Ishikawa (cell line): ENCODE measurements around the gene PANX2.
A peak's percentile ranks its signal among the peaks of the same experiment; 100 is the strongest.

ENCODE experiments used
- CEBPB ChIP-seq: IDR thresholded peaks from 2 replicates; pipeline ENCODE4 v1.6.1; 2012
- CREB1 ChIP-seq: IDR thresholded peaks from 2 replicates; pipeline ENCODE4 v1.6.1; 2012; ENCODE audit warnings: low read depth
- EGR1 ChIP-seq: IDR thresholded peaks from 2 replicates; pipeline ENCODE4 v1.6.1; 2012
- EP300 ChIP-seq: IDR thresholded peaks from 2 replicates; pipeline ENCODE4 v1.6.1; 2012; ENCODE audit warnings: borderline replicate concordance
- FOXM1 ChIP-seq: IDR thresholded peaks from 2 replicates; pipeline ENCODE4 v1.6.1; 2012; ENCODE audit warnings: low read depth, borderline replicate concordance
- NFIC ChIP-seq: IDR thresholded peaks from 2 replicates; pipeline ENCODE4 v1.6.1; 2012
- RAD21 ChIP-seq: IDR thresholded peaks from 2 replicates; pipeline ENCODE4 v1.6.1; 2012; ENCODE audit warnings: low read depth
- TAF1 ChIP-seq: IDR thresholded peaks from 2 replicates; pipeline ENCODE4 v1.6.1; 2012; ENCODE audit warnings: low read depth, mild to moderate bottlenecking
- TCF12 ChIP-seq: IDR thresholded peaks from 2 replicates; pipeline ENCODE4 v1.6.1; 2012; ENCODE audit warnings: low read depth
- TEAD4 ChIP-seq: IDR thresholded peaks from 2 replicates; pipeline ENCODE4 v1.6.1; 2012
- USF1 ChIP-seq: IDR thresholded peaks from 2 replicates; pipeline ENCODE4 v1.6.1; 2012
- YY1 ChIP-seq: IDR thresholded peaks from 2 replicates; pipeline ENCODE4 v1.6.1; 2012; ENCODE audit warnings: low read depth
- ZBTB7A ChIP-seq: IDR thresholded peaks from 2 replicates; pipeline ENCODE4 v1.6.1; 2012; ENCODE audit warnings: low read depth
- TF ChIP-seq, protein P1 (sequence below): IDR thresholded peaks from 2 replicates; pipeline ENCODE4 v1.6.1; 2012; ENCODE audit warnings: low read depth, mild to moderate bottlenecking
- TF ChIP-seq, protein P2 (sequence below): IDR thresholded peaks from 2 replicates; pipeline ENCODE4 v1.6.1; 2012

PANX2 gene, protein sequence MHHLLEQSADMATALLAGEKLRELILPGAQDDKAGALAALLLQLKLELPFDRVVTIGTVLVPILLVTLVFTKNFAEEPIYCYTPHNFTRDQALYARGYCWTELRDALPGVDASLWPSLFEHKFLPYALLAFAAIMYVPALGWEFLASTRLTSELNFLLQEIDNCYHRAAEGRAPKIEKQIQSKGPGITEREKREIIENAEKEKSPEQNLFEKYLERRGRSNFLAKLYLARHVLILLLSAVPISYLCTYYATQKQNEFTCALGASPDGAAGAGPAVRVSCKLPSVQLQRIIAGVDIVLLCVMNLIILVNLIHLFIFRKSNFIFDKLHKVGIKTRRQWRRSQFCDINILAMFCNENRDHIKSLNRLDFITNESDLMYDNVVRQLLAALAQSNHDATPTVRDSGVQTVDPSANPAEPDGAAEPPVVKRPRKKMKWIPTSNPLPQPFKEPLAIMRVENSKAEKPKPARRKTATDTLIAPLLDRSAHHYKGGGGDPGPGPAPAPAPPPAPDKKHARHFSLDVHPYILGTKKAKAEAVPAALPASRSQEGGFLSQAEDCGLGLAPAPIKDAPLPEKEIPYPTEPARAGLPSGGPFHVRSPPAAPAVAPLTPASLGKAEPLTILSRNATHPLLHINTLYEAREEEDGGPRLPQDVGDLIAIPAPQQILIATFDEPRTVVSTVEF

GRCh38 chr22:50170453-50171318 is at the start of gene PANX2:
Gene PANX2, plus strand, starts transcription at chr22:50170731. Its CDS starts 0 bp downstream, at chr22:50170731.
- TF ChIP-seq YY1, result peak; percentile 67; the same call in 1 of the 2 replicates
- TF ChIP-seq, protein P1, sequence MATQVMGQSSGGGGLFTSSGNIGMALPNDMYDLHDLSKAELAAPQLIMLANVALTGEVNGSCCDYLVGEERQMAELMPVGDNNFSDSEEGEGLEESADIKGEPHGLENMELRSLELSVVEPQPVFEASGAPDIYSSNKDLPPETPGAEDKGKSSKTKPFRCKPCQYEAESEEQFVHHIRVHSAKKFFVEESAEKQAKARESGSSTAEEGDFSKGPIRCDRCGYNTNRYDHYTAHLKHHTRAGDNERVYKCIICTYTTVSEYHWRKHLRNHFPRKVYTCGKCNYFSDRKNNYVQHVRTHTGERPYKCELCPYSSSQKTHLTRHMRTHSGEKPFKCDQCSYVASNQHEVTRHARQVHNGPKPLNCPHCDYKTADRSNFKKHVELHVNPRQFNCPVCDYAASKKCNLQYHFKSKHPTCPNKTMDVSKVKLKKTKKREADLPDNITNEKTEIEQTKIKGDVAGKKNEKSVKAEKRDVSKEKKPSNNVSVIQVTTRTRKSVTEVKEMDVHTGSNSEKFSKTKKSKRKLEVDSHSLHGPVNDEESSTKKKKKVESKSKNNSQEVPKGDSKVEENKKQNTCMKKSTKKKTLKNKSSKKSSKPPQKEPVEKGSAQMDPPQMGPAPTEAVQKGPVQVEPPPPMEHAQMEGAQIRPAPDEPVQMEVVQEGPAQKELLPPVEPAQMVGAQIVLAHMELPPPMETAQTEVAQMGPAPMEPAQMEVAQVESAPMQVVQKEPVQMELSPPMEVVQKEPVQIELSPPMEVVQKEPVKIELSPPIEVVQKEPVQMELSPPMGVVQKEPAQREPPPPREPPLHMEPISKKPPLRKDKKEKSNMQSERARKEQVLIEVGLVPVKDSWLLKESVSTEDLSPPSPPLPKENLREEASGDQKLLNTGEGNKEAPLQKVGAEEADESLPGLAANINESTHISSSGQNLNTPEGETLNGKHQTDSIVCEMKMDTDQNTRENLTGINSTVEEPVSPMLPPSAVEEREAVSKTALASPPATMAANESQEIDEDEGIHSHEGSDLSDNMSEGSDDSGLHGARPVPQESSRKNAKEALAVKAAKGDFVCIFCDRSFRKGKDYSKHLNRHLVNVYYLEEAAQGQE, result no peak

GRCh38 chr22:50121202-50121740 is 49.3 kb upstream of the PANX2 start:
- TF ChIP-seq ZBTB7A (no peak), TAF1 (no peak), CREB1 (no peak), TEAD4 (no peak), FOXM1 (no peak), CEBPB (no peak), RAD21 (no peak), EP300 (no peak)

DNA sequence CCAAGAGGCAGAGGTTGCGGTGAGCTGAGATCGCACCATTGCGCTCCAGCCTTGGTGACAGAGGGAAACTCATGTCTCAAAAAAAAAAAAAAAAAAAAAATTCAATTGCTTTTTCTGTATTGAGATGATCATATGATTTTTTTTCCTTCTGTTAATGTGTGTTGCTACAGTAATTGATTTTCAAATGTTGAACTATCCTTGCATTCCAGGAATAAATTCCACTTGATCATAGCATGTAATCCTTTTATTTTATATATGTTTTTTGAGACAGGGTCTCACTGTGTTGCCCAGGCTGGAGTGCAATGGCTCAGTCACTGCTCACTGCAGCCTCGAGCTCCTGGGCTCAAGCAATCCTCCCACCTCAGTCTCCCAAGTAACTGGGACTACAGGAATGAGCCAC is 47.4 kb upstream of the PANX2 start:
- TF ChIP-seq YY1 (no peak), ZBTB7A (no peak), EP300 (no peak), CREB1 (no peak), TEAD4 (no peak), FOXM1 (no peak), USF1 (no peak), TCF12 (no peak), RAD21 (no peak), EGR1 (no peak), CEBPB (no peak)
- TF ChIP-seq, protein P1, result no peak

GRCh38 chr22:50125029-50125428 is 45.5 kb upstream of the PANX2 start:
- TF ChIP-seq RAD21, result no peak
- TF ChIP-seq NFIC, result no peak
- no peak for TF ChIP-seq YY1
- TF ChIP-seq ZBTB7A, result no peak
- no peak for TF ChIP-seq FOXM1
- TF ChIP-seq, protein P2, sequence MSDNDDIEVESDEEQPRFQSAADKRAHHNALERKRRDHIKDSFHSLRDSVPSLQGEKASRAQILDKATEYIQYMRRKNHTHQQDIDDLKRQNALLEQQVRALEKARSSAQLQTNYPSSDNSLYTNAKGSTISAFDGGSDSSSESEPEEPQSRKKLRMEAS, result no peak
- no peak for TF ChIP-seq TEAD4
- no peak for TF ChIP-seq USF1
- TF ChIP-seq CREB1, result no peak
- TF ChIP-seq TCF12, result no peak
- no peak for TF ChIP-seq CEBPB
- no peak for TF ChIP-seq EGR1
- TF ChIP-seq, protein P1, result no peak
